PC-3 (cell line): ENCODE results near the gene YAF2. TPM values are rescaled to one million over a fixed set of nuclear protein-coding genes. Genes with fewer than 3 reads are reported as not detected.

Experiments used
- ATAC-seq: fragments of 200-7000 bp; cut with Tn5 transposase; 2 replicates; pipeline ENCODE4 v1.9.1; 2020; ENCODE audit warnings: mild to moderate bottlenecking, moderate library complexity
- BruUV-seq: library from RNA; stranded (reverse); fragments of 400-500 nt; replicated peaks from 2 replicates; lab custom pipeline; 2021; lab: Mats Ljungman, UMichigan
- CTCF ChIA-PET: fragments of 300-600 bp; sonication (Branson Sonifier 250); formaldehyde crosslinking; loops from one replicate; lab custom pipeline; 2022; ENCODE audit warnings: antibody characterized with exemption; lab: Charles Lee
- POLR2A ChIA-PET: fragments of 300-600 bp; sonication (Branson Sonifier 250); formaldehyde crosslinking; loops from one replicate; lab custom pipeline; 2022; ENCODE audit warnings: antibody characterized with exemption; ENCODE audit not compliant: unreplicated experiment; lab: Charles Lee
- DNase-seq: peaks from one replicate; pipeline ENCODE4 v3.0.0-alpha.2; 2015
- H2AFZ ChIP-seq: fragments of 300-600 bp; sonication (generic); 2 replicates; pipeline ENCODE4 v1.6.0; 2016; ENCODE audit warnings: antibody characterized with exemption, low read length
- H3F3A ChIP-seq: fragments of 300-600 bp; sonication (generic); one replicate; pipeline ENCODE4 v1.6.0; 2017; ENCODE audit warnings: antibody characterized with exemption, low read length, control low read depth, mild to moderate bottlenecking; ENCODE audit not compliant: unreplicated experiment
- H3K27ac ChIP-seq: fragments of 300-600 bp; sonication (generic); 2 replicates; pipeline ENCODE4 v1.5.1; 2016; ENCODE audit warnings: mild to moderate bottlenecking, low read length
- H3K27me3 ChIP-seq: fragments of 300-600 bp; sonication (generic); 2 replicates; pipeline ENCODE4 v1.6.1; 2016; ENCODE audit warnings: low read length, mixed read lengths
- H3K36me3 ChIP-seq: fragments of 300-600 bp; sonication (generic); 2 replicates; pipeline ENCODE4 v1.6.1; 2016; ENCODE audit warnings: low read depth, mixed run types, low read length, mixed read lengths
- H3K4me1 ChIP-seq: fragments of 300-600 bp; sonication (generic); 2 replicates; pipeline ENCODE4 v1.5.1; 2016; ENCODE audit warnings: low read length; ENCODE audit not compliant: insufficient read depth
- H3K4me2 ChIP-seq: fragments of 300-600 bp; sonication (generic); 2 replicates; pipeline ENCODE4 v1.6.0; 2016; ENCODE audit warnings: low read length
- H3K4me3 ChIP-seq: fragments of 300-600 bp; sonication (generic); 2 replicates; pipeline ENCODE4 v1.5.1; 2016; ENCODE audit warnings: mild to moderate bottlenecking, low read length, mixed read lengths
- H3K79me2 ChIP-seq: fragments of 300-600 bp; sonication (generic); 2 replicates; pipeline ENCODE4 v1.6.1; 2017; ENCODE audit warnings: low read length, mixed read lengths
- H3K9ac ChIP-seq: fragments of 300-600 bp; sonication (generic); 2 replicates; pipeline ENCODE4 v1.6.0; 2016; ENCODE audit warnings: mild to moderate bottlenecking, low read length
- H3K9me2 ChIP-seq: fragments of 300-600 bp; sonication (generic); replicated peaks from 2 replicates; pipeline ENCODE4 v1.6.1; 2016; ENCODE audit warnings: mixed run types, low read length, mixed read lengths
- H3K9me3 ChIP-seq: fragments of 300-600 bp; sonication (generic); 2 replicates; pipeline ENCODE4 v1.6.1; 2016; ENCODE audit warnings: low read length, mixed read lengths
- H4K20me1 ChIP-seq: fragments of 300-600 bp; sonication (generic); 2 replicates; pipeline ENCODE4 v1.6.1; 2016; ENCODE audit warnings: low read length, mixed read lengths
- CTCF ChIP-seq: fragments of 300-600 bp; sonication (generic); conservative IDR thresholded peaks from 2 replicates; pipeline ENCODE4 v1.5.1; 2017; ENCODE audit warnings: antibody characterized with exemption, low read depth, mild to moderate bottlenecking, low read length
- EZH2 ChIP-seq: fragments of 300-600 bp; sonication (generic); IDR thresholded peaks from one replicate; pipeline ENCODE4 v1.6.1; 2017; ENCODE audit warnings: antibody characterized with exemption, mild to moderate bottlenecking, low read length; ENCODE audit not compliant: unreplicated experiment
- EZH2phosphoT487 ChIP-seq: fragments of 300-600 bp; sonication (generic); IDR thresholded peaks from 2 replicates; pipeline ENCODE4 v1.6.1; 2018; ENCODE audit warnings: mild to moderate bottlenecking, antibody characterized with exemption, low read length, borderline replicate concordance
- intact Hi-C: fragments of 100-400 bp; cut with micrococcal nuclease; formaldehyde crosslinking; loops from 2 replicates; pipeline ENCODE4 v1.9.0; 2023
- total RNA-seq: library from RNA; depleted of rRNA; stranded (reverse); fragments of >200 nt; gene quantifications from 2 replicates; pipeline ENCODE4 v1.2.3, GENCODE V29; 2014

The YAF2 gene
- total RNA-seq, 1 experiment from 2014 or later, result 6.8 TPM

DNA sequence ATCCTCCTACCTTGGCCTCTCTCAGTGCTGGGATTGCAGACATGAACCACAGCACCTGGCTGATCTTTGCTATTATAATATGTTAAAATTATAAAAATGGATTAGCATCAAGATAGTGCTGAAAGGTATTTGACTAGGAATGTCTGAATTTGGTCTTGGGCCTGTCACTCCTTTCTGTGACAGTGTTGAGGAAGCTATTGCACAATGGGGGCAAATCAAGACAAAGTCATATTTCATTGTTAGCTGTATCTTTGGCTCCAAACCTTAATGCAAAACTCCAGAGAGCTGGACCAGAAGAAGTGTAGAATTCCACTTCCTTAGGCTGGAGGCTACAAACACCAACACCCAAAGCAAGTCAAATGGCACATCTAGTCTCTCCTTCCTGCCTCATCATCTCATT is 45.7 kb upstream of the YAF2 start:
- Histone ChIP-seq H2AFZ (no peak overlapping the region), H4K20me1 (no peaks in the 10 kb centered on the region), H3K79me2 (no peaks in the 10 kb centered on the region), H3K9me3 (no peaks in the 10 kb centered on the region), H3F3A (no peaks in the 10 kb centered on the region), H3K4me3 (no peak overlapping the region), H3K27me3 (no peaks in the 10 kb centered on the region), H3K9me2 (no peaks in the 10 kb centered on the region), H3K27ac (no peak overlapping the region), H3K36me3 (no peaks in the 10 kb centered on the region), H3K9ac (no peak overlapping the region), H3K4me1 (no peaks in the 10 kb centered on the region), H3K4me2 (no peak overlapping the region)
- ATAC-seq (no peak), DNase-seq (no peak)
- TF ChIP-seq EZH2phosphoT487 (no peak), CTCF (no peak), EZH2 (no peak)
- POLR2A ChIA-PET, result no interaction called here
- CTCF ChIA-PET, result no interaction called here
- BruUV-seq, result no TSS peak
- intact Hi-C loops, result no loop called here

- H3K9ac ChIP-seq, result no peak overlapping the region
- H3F3A ChIP-seq, result no peaks in the 10 kb centered on the region
- no peaks in the 10 kb centered on the region for H3K4me1 ChIP-seq
- 0 out of 2 replicates have a peak, but pooled peaks cover under 1% of the 10 kb centered on the region for H3K27me3 ChIP-seq
- ATAC-seq, result no peak
- H3K9me2 ChIP-seq, result no peaks in the 10 kb centered on the region
- TF ChIP-seq EZH2 (no peak), EZH2phosphoT487 (no peak), CTCF (no peak)
- no peak for DNase-seq
- H3K79me2 ChIP-seq, result no peaks in the 10 kb centered on the region
- H3K27ac ChIP-seq, result no peak overlapping the region
- no peak overlapping the region for H3K4me3 ChIP-seq
- no peaks in the 10 kb centered on the region for H3K9me3 ChIP-seq
- ChIA-PET CTCF (no interaction called here), POLR2A (no interaction called here)
- H4K20me1 ChIP-seq, result no peaks in the 10 kb centered on the region
- BruUV-seq, result no TSS peak
- no peak overlapping the region for H3K4me2 ChIP-seq
- no peak overlapping the region for H2AFZ ChIP-seq
- no peaks in the 10 kb centered on the region for H3K36me3 ChIP-seq
- intact Hi-C loops, result no loop called here
These were observed 44.2 kb upstream of the YAF2 start for GRCh38 chr12:42282294-42282693.

DNA sequence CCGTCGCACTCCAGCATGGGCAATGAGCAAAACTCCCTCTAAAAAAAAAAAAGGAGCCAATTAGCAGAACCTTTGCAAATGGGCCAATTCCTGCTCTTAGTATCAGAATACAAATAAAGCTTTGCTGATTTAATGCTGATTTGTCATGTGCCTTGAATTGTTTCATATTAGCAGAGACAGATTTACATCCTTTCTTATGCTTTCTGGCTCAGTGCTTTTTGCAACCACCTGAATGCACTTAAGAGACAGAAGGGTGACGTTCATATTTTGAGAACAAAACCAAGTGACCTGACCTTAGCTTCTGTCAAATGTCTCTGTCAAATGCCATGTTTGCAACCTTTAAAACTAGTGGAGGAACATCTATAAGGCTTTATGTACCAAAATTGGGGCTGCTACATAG is 43.8 kb upstream of the YAF2 start:
- H3F3A ChIP-seq, result no peaks in the 10 kb centered on the region
- ATAC-seq (no peak), DNase-seq (no peak)
- H3K9me2 ChIP-seq, result no peaks in the 10 kb centered on the region
- TF ChIP-seq EZH2phosphoT487, result no peak
- no peak for TF ChIP-seq EZH2
- no peak for TF ChIP-seq CTCF
- intact Hi-C loops, result no loop called here
- no peaks in the 10 kb centered on the region for H4K20me1 ChIP-seq
- H3K27me3 ChIP-seq, result 0 out of 2 replicates have a peak, but pooled peaks cover 2% of the 10 kb centered on the region
- no peak overlapping the region for H3K27ac ChIP-seq
- ChIA-PET CTCF (no interaction called here), POLR2A (no interaction called here)
- no peak overlapping the region for H3K4me2 ChIP-seq
- H3K9ac ChIP-seq, result no peak overlapping the region
- H3K9me3 ChIP-seq, result no peaks in the 10 kb centered on the region
- no peak overlapping the region for H2AFZ ChIP-seq
- BruUV-seq, result no TSS peak
- no peak overlapping the region for H3K4me3 ChIP-seq
- H3K36me3 ChIP-seq, result no peaks in the 10 kb centered on the region
- H3K4me1 ChIP-seq, result no peaks in the 10 kb centered on the region
- no peaks in the 10 kb centered on the region for H3K79me2 ChIP-seq
